ENCODE results near the gene OR2V1.
"Not testable (repeated sequence)": the region's sequence is repeated elsewhere in the genome, so short reads cannot be mapped to it uniquely, and the experiment has no call there.

The OR2V1 gene

GRCh38 chr5:181100121-181100875 is 30.7 kb downstream of the OR2V1 start:
- TF ChIP-seq, protein P1, sequence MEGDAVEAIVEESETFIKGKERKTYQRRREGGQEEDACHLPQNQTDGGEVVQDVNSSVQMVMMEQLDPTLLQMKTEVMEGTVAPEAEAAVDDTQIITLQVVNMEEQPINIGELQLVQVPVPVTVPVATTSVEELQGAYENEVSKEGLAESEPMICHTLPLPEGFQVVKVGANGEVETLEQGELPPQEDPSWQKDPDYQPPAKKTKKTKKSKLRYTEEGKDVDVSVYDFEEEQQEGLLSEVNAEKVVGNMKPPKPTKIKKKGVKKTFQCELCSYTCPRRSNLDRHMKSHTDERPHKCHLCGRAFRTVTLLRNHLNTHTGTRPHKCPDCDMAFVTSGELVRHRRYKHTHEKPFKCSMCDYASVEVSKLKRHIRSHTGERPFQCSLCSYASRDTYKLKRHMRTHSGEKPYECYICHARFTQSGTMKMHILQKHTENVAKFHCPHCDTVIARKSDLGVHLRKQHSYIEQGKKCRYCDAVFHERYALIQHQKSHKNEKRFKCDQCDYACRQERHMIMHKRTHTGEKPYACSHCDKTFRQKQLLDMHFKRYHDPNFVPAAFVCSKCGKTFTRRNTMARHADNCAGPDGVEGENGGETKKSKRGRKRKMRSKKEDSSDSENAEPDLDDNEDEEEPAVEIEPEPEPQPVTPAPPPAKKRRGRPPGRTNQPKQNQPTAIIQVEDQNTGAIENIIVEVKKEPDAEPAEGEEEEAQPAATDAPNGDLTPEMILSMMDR (IDR thresholded peaks at IDR 0.05; ENCODE audit: control extremely low read depth, extremely low read depth, low read depth, missing control alignments) = no peak
- ChIA-PET CTCF (interaction anchor here (0.7 to 1.1 kb wide), 2 partner anchors 18 kb away, joined by 3 read pairs; no protein-coding TSS in a partner anchor), POLR2A (no interaction called here)
- DNase-seq (ENCODE audit: extremely low spot score) = no peak

GRCh38 chr5:181099602-181100086 is 31.3 kb downstream of the OR2V1 start:
- CTCF ChIA-PET = interaction anchor here (0.7 to 1.1 kb wide), 3 partner anchors 18 to 315 kb away, joined by 3 read pairs; no protein-coding TSS in a partner anchor
- POLR2A ChIA-PET = no interaction called here
- DNase-seq (ENCODE audit: extremely low spot score) = no peak
- TF ChIP-seq, protein P1 (IDR thresholded peaks at IDR 0.05; ENCODE audit: control extremely low read depth, extremely low read depth, low read depth, missing control alignments) = no peak

- DNase-seq (ENCODE audit: extremely low spot score) = no peak
- ChIA-PET POLR2A (no interaction called here), CTCF (interaction anchor here (1.0 to 1.1 kb wide), 2 partner anchors 17 to 314 kb away, joined by 3 read pairs; no protein-coding TSS in a partner anchor)
- TF ChIP-seq, protein P1 (IDR thresholded peaks at IDR 0.05; ENCODE audit: control extremely low read depth, extremely low read depth, low read depth, missing control alignments) = no peak
These were observed 32.0 kb downstream of the OR2V1 start for GRCh38 chr5:181098762-181099601.

DNA sequence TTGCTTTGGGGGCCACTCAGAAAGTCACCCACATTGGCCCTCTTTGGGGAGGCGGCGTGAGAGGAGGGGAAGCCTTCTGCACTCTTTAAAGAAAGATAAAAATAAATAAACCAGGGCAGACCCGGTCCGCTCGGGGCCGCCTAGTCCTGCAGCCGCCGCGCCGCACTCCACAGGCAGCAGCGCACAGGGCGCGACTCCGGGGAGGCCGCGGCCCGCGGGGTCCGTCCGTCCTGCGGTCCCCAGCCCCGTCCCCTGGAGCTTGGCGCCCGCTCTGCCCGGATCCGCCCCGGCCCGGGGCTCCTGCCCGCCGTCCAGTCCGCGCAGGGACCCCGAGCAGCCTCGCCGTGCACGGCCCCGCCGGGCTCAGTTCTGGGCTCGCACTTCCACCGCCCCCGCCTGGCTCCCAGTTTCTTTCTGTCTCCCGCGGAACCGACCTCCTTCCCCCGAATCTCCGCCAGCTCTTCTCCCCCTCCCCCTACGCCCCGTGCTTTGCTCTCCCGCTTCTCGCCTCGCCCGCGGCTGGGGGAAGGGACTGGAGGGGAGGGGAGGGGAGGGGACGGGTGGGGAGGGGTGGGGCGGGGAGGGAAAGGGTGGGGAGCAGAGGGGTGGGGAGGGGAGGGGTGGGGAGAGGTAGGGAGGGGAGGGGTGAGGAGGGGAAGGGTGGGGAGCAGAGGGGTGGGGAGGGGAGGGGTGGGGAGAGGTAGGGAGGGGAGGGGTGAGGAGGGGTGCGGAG is 33.0 kb downstream of the OR2V1 start:
- DNase-seq (ENCODE audit: extremely low spot score); POLR2A ChIA-PET; CTCF ChIA-PET: not testable (repeated sequence)

GRCh38 chr5:181097383-181097753 is 33.6 kb downstream of the OR2V1 start:
- POLR2A ChIA-PET; CTCF ChIA-PET; DNase-seq (ENCODE audit: extremely low spot score): not testable (repeated sequence)

GRCh38 chr5:181096721-181097382 is 34.1 kb downstream of the OR2V1 start:
- DNase-seq (ENCODE audit: extremely low spot score); POLR2A ChIA-PET; CTCF ChIA-PET: not testable (repeated sequence)

GRCh38 chr5:181095162-181095561 is 35.8 kb downstream of the OR2V1 start:
- DNase-seq (ENCODE audit: extremely low spot score); CTCF ChIA-PET; POLR2A ChIA-PET: not testable (repeated sequence)

GRCh38 chr5:181092428-181092827 is 38.5 kb downstream of the OR2V1 start:
- POLR2A ChIA-PET = no interaction called here
- no peak for DNase-seq (ENCODE audit: extremely low spot score)
- CTCF ChIA-PET = interaction anchor here (1.1 kb wide), 1 partner anchor 9 kb away, joined by 3 read pairs; no protein-coding TSS in a partner anchor
- TF ChIP-seq, protein P1 (IDR thresholded peaks at IDR 0.05; ENCODE audit: control extremely low read depth, extremely low read depth, low read depth, missing control alignments) = no peak

Data from GM10248 (cell line).